Natural killer cell treated with Interleukin-12 subunit alpha and Interleukin-12 subunit beta and Interleukin-15 and Interleukin-18, amount 100 ng/mL, for 72 hours (primary cell): ENCODE data around the gene LAMTOR1. TPM values are rescaled to one million over a fixed set of nuclear protein-coding genes. Genes with fewer than 3 reads are reported as not detected.

Experiments
- ATAC-seq, 2 donors: fragments of 150-1000 bp; cut with Tn5 transposase in 1 of 2; sonication (Bioruptor Pico), chemical (Tn5 transposase) in 1 of 2; 2 replicates each; pipeline ENCODE4 v1.10.0; 2021
- DNase-seq: peaks from one replicate; pipeline ENCODE4 v3.0.0; 2022; ENCODE audit warnings: low spot score
- H3K27ac Mint-ChIP-seq, 2 donors: 1 replicate in 1 of 2; 2 replicates in 1 of 2; pipeline ENCODE4 v1.8.0; 2022; ENCODE audit warnings: mixed read lengths in 2 of 2, mild to moderate bottlenecking in 1 of 2, moderate library complexity in 1 of 2
- H3K27me3 Mint-ChIP-seq, 2 donors: 1 replicate in 1 of 2; 2 replicates in 1 of 2; pipeline ENCODE4 v1.8.0; 2022; ENCODE audit warnings: mixed read lengths in 2 of 2
- H3K36me3 Mint-ChIP-seq: one replicate; pipeline ENCODE4 v1.8.0; 2022; ENCODE audit warnings: mixed read lengths
- H3K4me1 Mint-ChIP-seq, 2 donors: 1 replicate in 1 of 2; 2 replicates in 1 of 2; pipeline ENCODE4 v1.8.0; 2022; ENCODE audit warnings: low read depth in 2 of 2, mixed read lengths in 2 of 2, mild to moderate bottlenecking in 1 of 2
- H3K4me3 Mint-ChIP-seq: one replicate; pipeline ENCODE4 v1.8.0; 2022; ENCODE audit warnings: mixed read lengths
- H3K9me3 Mint-ChIP-seq: 2 replicates; pipeline ENCODE4 v1.8.0; 2022; ENCODE audit warnings: mixed read lengths
- total RNA-seq, 2 donors: library from RNA; stranded (reverse); gene quantifications; one replicate each; pipeline ENCODE4 v1.2.3, GENCODE V29; 2022

Gene LAMTOR1
- total RNA-seq, 2 donors from 2014 or later: 65.7 to 66.9 TPM

DNA sequence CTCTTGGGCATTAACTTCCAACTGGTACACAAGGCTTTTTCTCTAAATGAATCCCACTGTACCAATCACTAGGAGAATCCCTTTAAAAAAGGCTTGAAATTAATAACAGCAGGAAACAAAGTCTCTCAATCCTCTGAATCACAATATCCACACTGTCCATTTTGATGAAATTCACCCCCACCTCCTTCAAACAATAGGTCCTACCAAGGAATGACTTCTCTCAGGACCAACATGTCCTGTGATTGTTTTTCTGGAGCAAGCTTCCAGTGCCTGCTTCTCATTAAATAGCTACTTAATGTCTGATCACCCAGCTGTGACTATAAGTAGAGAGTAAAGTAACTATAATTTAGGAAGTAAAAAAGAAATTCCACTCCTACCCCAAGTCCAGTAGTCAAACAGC, 35.8 kb downstream of the LAMTOR1 start:
- ATAC-seq (no peak), DNase-seq (no peak)
- H3K4me1 Mint-ChIP-seq: peaks cover 54 to 59% of the 10 kb centered on the region in 2 donors
- no peaks in the 10 kb centered on the region for H3K9me3 Mint-ChIP-seq
- H3K27me3 Mint-ChIP-seq: no peaks in the 10 kb centered on the region
- peak overlapping the region; percentile 92 to 98 for H3K27ac Mint-ChIP-seq
- no peaks in the 10 kb centered on the region for H3K36me3 Mint-ChIP-seq
- H3K4me3 Mint-ChIP-seq: peak overlapping the region; percentile 86

GRCh38 chr11:72066855-72067254, 36.2 kb downstream of the LAMTOR1 start:
- H3K4me3 Mint-ChIP-seq: peak overlapping the region; percentile 86
- peaks cover 50 to 56% of the 10 kb centered on the region in 2 donors for H3K4me1 Mint-ChIP-seq
- no peaks in the 10 kb centered on the region for H3K27me3 Mint-ChIP-seq
- ATAC-seq (no peak), DNase-seq (no peak)
- H3K27ac Mint-ChIP-seq: peak overlapping the region; percentile 92 to 98
- no peaks in the 10 kb centered on the region for H3K9me3 Mint-ChIP-seq
- peaks cover 2% of the 10 kb centered on the region for H3K36me3 Mint-ChIP-seq

DNA sequence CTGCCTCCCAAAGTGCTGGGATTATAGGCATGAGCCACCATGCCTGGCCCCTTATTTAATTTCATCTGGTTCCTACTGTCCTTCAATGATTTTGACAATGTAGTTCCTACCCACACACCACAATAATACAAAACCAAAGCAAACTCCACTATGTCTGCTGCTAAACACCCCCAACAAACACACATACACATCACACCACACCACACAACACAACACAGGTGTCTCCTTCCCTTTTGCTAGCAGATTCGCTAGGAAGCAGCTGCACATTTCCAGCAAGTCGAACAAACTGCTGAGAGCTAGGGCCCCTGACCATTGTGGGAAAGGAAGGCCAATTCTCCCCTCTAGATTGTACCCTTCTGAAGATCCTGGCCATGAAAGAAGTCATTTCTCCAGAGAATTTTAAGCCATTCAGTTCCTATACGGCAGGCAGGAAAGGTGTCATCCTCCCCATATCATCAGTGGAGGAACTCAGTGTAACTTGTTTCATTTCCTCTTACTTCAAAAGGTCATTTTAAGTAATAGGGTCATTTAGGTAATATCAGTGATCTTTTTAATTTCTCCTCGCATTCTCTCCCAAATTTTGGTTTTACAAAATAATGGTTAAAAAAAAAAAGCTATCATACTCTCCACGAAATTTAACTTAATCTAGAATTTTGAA, 41.2 kb downstream of the LAMTOR1 start:
- Mint-ChIP-seq H3K36me3 (peaks cover 4% of the 10 kb centered on the region), H3K4me3 (no peak overlapping the region), H3K9me3 (no peaks in the 10 kb centered on the region), H3K27ac (peak overlapping the region in 1 of 2 donors; percentile 2), H3K4me1 (peaks cover 7 to 19% of the 10 kb centered on the region in 2 donors), H3K27me3 (no peaks in the 10 kb centered on the region)
- DNase-seq (no peak), ATAC-seq (no peak)

GRCh38 chr11:72058416-72059034, 44.6 kb downstream of the LAMTOR1 start:
- ATAC-seq (no peak), DNase-seq (no peak)
- Mint-ChIP-seq H3K27ac (peak overlapping the region in 1 of 2 donors; percentile 47), H3K4me1 (peaks cover 0 to 9% of the 10 kb centered on the region in 2 donors), H3K27me3 (no peaks in the 10 kb centered on the region), H3K36me3 (peaks cover 4% of the 10 kb centered on the region), H3K4me3 (no peak overlapping the region), H3K9me3 (no peaks in the 10 kb centered on the region)

GRCh38 chr11:72048766-72049460, 54.2 kb downstream of the LAMTOR1 start:
- DNase-seq: no peak
- H3K27ac Mint-ChIP-seq: no peak overlapping the region
- no peak overlapping the region for H3K4me3 Mint-ChIP-seq
- H3K27me3 Mint-ChIP-seq: no peaks in the 10 kb centered on the region
- H3K36me3 Mint-ChIP-seq: no peaks in the 10 kb centered on the region
- H3K4me1 Mint-ChIP-seq: peaks cover 2 to 18% of the 10 kb centered on the region in 2 donors
- ATAC-seq: no peak
- no peaks in the 10 kb centered on the region for H3K9me3 Mint-ChIP-seq

Other genes starting within 250 kb of the LAMTOR1 start
- not detected for gene DEFB131B, start 224.8 kb downstream of the LAMTOR1 start, total RNA-seq
- 10 to 100 TPM in 1 of 2 donors, 1 to 10 TPM in 1; 9.5 to 29.0 TPM for gene XNDC1N, start 174.7 kb downstream of the LAMTOR1 start, total RNA-seq
- gene RNF121, start 174.3 kb downstream of the LAMTOR1 start, total RNA-seq: 10 to 100 TPM; 34.4 to 45.5 TPM
- gene IL18BP, start 104.4 kb downstream of the LAMTOR1 start, total RNA-seq: 10 to 100 TPM; 16.5 to 20.6 TPM
- 100 to 1,000 TPM; 181 to 216 TPM for gene NUMA1, start 22.8 kb downstream of the LAMTOR1 start, total RNA-seq
- gene LRRC51, start 22.4 kb downstream of the LAMTOR1 start, total RNA-seq: 1 to 10 TPM; 3.5 to 7.2 TPM
- under 1 TPM in 1 of 2 donors, not detected in 1; 0.45 TPM for gene TOMT, start 2.6 kb upstream of the LAMTOR1 start, total RNA-seq
- 10 to 100 TPM; 37.4 to 37.7 TPM for gene ANAPC15, start 9.4 kb upstream of the LAMTOR1 start, total RNA-seq
- gene FOLR3, start 32.4 kb upstream of the LAMTOR1 start, total RNA-seq: not detected
- gene FOLR1, start 88.8 kb upstream of the LAMTOR1 start, total RNA-seq: not detected
- not detected for gene FOLR2, start 113.5 kb upstream of the LAMTOR1 start, total RNA-seq
- 100 to 1,000 TPM; 113 to 176 TPM for gene INPPL1, start 121.5 kb upstream of the LAMTOR1 start, total RNA-seq
- gene PHOX2A, start 140.9 kb upstream of the LAMTOR1 start, total RNA-seq: not detected